HAP-1 (cell line): ENCODE results near the gene SMPD2.

Experiments
- DNase-seq, 2 experiments: peaks; one replicate each; pipeline ENCODE4 v3.0.0-alpha.2; 2016 to 2020; ENCODE audit warnings: low spot score in 2 of 2
- H3K27me3 ChIP-seq: fragments of 250-450 bp; sonication (Bioruptor Pico); 2 replicates; pipeline ENCODE4 v1.5.1; 2020; ENCODE audit warnings: low read depth, mild to moderate bottlenecking, moderate library complexity
- H3K36me3 ChIP-seq: fragments of 250-450 bp; sonication (Bioruptor Pico); replicated peaks from 2 replicates; pipeline ENCODE4 v1.5.1; 2020; ENCODE audit warnings: mild to moderate bottlenecking
- H3K4me1 ChIP-seq: fragments of 250-450 bp; sonication (Bioruptor Pico); 2 replicates; pipeline ENCODE4 v1.5.1; 2020; ENCODE audit warnings: mild to moderate bottlenecking
- H3K4me3 ChIP-seq: fragments of 250-450 bp; sonication (Bioruptor Pico); 2 replicates; pipeline ENCODE4 v1.5.1; 2020; ENCODE audit warnings: mild to moderate bottlenecking, moderate library complexity
- H3K9me3 ChIP-seq: fragments of 250-450 bp; sonication (Bioruptor Pico); 2 replicates; pipeline ENCODE4 v1.5.1; 2020; ENCODE audit warnings: mild to moderate bottlenecking, moderate library complexity
- in situ Hi-C: fragments of 300-500 bp; cut with MboI; formaldehyde crosslinking; loops from 3 replicates; pipeline ENCODE4 v1.14.3; 2020; ENCODE audit warnings: low sequenced_read_pairs, inconsistent platforms, mixed read lengths

The SMPD2 gene

DNA sequence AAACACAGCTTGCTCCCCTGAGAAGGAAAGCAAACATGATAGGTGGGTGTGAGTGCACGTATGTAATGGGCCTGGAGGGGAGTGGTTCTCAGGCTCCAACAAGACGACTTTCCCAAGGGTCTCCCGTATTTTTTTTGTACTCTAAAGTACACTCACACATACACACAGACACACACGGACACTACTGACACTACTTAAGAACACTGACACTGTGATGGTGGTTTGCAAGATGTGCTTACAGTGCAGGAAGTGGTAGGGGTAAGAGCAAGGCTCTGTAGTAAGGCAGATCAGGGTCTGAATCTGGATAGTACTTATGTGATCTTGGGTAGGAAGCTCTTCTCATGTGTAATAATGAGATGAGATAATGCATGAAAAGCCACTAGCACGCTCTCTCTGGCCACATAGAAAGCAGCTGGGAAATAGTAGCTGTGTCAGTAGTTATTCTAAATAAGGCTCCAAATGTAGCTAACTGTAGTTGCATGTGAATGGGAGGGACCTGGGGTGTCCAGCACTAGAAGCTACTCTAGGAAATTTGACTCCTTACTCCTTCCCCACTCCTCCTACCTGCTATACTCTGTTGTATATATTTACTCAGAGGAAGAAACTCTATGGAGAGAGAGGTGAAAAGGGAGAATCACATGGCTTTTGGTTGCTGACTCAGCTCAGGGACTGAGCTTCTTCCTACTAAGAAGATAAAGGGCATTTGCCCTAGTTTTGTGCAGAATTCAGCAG lies 50.8 kb downstream of the SMPD2 start:
- Histone ChIP-seq H3K36me3 (no peaks in the 10 kb centered on the region), H3K27me3 (peaks cover 15% of the 10 kb centered on the region), H3K9me3 (no peaks in the 10 kb centered on the region), H3K4me1 (no peaks in the 10 kb centered on the region), H3K4me3 (no peak overlapping the region)
- no peak for DNase-seq
- in situ Hi-C loops: no loop called here
